Fibroblast of pulmonary artery (primary cell): Measurements from ENCODE around the gene NIFK.

ENCODE experiments used
- DNase-seq: peaks from one replicate; pipeline ENCODE4 v3.0.0-alpha.2; 2010; ENCODE audit warnings: low read depth
- H3K4me3 ChIP-seq: replicated peaks from 2 replicates; pipeline ENCODE4 v1.5.1; 2011; ENCODE audit warnings: low read depth, mild to moderate bottlenecking, control low read depth, low read length, moderate library complexity
- TF ChIP-seq, protein P1 (sequence below): IDR thresholded peaks from 2 replicates; pipeline ENCODE4 v1.5.1; 2011; ENCODE audit warnings: mild to moderate bottlenecking, control low read depth, low read length, inconsistent platforms; ENCODE audit errors: missing control alignments

The NIFK gene

GRCh38 chr2:121774235-121774634 is 37.6 kb upstream of the NIFK start:
- no peak overlapping the region for H3K4me3 ChIP-seq
- TF ChIP-seq, protein P1, sequence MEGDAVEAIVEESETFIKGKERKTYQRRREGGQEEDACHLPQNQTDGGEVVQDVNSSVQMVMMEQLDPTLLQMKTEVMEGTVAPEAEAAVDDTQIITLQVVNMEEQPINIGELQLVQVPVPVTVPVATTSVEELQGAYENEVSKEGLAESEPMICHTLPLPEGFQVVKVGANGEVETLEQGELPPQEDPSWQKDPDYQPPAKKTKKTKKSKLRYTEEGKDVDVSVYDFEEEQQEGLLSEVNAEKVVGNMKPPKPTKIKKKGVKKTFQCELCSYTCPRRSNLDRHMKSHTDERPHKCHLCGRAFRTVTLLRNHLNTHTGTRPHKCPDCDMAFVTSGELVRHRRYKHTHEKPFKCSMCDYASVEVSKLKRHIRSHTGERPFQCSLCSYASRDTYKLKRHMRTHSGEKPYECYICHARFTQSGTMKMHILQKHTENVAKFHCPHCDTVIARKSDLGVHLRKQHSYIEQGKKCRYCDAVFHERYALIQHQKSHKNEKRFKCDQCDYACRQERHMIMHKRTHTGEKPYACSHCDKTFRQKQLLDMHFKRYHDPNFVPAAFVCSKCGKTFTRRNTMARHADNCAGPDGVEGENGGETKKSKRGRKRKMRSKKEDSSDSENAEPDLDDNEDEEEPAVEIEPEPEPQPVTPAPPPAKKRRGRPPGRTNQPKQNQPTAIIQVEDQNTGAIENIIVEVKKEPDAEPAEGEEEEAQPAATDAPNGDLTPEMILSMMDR, result no peak
- DNase-seq, result no peak

GRCh38 chr2:121771976-121772742 is 35.5 kb upstream of the NIFK start:
- TF ChIP-seq, protein P1, result no peak
- no peak overlapping the region for H3K4me3 ChIP-seq
- DNase-seq, result peak; percentile 24

- DNase-seq, result no peak
- H3K4me3 ChIP-seq, result no peak overlapping the region
- TF ChIP-seq, protein P1, result no peak
Observed at GRCh38 chr2:121768143-121768755, 31.6 kb upstream of the NIFK start.

GRCh38 chr2:121766624-121767023 is 29.9 kb upstream of the NIFK start:
- DNase-seq, result no peak
- TF ChIP-seq, protein P1, result no peak
- no peak overlapping the region for H3K4me3 ChIP-seq

DNA sequence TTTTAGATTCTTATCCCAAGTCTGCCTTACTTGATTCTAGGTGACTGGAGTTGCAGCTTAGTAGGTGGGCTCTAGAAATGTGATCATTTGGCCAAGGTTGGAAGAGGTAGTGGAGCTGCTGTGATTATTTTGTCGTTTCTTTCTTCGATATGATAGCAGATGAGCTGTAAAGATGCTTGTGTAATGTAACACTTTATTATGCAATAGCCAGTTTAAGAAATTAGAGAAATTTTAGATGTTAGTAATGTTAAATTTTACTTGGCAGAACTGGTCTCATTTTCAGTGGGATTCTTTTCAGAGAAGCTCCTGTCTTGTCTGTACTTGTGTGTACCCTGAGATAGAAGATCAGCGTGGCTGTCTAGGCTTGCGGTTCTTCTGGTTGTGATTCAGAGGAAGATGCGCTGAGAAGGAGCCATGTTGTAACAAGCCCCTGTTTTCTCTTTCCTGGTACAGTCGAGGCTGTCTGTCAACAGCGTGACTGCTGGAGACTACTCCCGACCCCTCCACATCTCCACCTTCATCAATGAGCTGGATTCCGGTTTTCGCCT is 28.1 kb upstream of the NIFK start:
- DNase-seq, result no peak
- no peak overlapping the region for H3K4me3 ChIP-seq
- TF ChIP-seq, protein P1, result no peak

DNA sequence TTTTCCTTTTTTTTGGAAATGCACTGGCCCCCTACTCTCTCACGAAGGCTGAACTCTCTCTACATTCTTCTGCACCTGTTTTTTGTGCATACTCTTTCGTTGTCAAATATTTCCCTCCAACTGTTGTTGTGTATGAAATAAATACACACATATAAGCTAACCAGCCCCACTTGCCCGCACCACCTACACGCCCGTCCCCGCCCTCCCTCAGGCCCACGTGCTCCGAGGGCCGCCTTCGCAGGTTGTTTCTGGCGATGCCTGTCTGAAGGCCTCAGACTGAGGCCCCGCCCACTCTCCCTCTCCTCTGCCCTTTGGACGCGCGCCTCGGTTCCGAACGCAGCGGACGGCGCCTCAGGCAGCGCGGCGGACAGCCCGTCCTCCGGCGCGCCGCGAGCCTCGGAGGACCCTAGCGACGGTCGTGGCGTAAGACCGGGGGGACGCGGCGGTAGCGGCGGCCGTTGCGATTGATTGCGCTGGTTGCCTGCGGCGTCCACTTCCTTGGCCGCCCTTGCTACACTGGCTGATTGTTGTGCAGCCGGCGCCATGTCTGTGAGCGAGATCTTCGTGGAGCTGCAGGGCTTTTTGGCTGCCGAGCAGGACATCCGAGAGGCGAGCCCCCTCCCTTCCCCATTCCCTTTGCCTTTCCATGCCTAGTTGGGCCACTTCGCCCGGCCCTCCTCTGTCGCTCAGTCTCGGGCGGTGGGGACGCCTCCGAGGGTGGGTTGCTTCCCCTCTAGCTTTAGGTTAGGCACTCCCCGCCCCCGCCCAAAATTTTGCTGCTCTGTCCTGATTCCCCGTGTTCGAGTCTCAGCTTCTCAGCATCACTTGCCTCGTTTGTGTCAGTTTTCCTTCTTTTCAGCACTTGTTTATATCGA is 18.8 kb upstream of the NIFK start, which contains the start of gene TSN:
TSN (plus strand) TSS at position 415 of the 875 bp plus-strand sequence; CDS start at position 544, 129 bp downstream.
- peak within 1 kb of the TSS; percentile 99 for H3K4me3 ChIP-seq
- peak; percentile 98 for DNase-seq
- TF ChIP-seq, protein P1, result no peak
